ENCODE results near the gene PRSS56.
"Not testable (repeated sequence)": the region's sequence is repeated elsewhere in the genome, so short reads cannot be mapped to it uniquely, and the experiment has no call there.

Gene PRSS56

DNA sequence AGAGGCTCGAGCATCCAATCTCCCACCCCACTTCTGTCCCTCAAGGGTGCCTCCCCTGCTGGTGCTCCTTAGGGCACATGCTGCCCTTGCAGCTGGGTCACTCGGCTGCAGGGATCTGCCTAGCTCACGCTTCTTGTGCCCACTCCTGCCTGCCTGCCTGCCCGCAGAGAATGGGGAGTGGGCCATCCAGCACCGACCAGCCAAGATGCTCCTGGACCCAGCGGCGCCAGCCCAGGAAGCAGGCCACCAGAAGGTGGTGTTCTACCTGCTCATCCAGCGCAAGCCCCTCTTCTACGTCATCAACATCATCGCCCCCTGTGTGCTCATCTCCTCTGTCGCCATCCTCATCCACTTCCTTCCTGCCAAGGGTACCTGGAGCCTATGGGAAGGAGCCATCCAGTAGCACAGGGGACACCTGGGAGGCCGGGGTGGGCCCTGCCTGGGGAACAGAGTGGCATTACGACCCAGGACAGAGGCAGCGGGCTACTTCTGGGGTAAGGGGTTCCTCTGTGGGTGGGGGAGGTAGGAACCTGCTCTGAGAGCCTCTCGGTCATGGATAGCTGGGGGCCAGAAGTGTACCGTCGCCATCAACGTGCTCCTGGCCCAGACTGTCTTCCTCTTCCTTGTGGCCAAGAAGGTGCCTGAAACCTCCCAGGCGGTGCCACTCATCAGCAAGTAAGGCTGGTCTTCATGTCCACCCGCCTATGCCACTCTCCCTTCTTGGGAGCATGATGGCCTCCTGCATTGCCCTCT is 22.7 kb downstream of the PRSS56 start:
- FAIRE-seq = no peak

DNA sequence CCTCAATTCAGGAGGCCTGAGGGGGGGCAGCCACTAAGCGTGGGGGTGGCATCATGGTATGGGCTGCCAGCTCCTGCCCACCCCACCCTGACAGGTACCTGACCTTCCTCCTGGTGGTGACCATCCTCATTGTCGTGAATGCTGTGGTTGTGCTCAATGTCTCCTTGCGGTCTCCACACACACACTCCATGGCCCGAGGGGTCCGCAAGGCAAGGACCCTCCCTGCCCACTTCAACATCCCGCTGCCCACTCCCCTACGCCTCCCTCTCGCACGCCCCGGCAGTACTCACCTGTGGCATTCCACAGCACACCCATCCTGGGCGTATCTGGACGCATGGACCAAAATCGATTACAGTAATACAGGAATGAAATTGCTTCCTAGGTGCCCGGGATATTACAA is 23.3 kb downstream of the PRSS56 start:
- FAIRE-seq = no peak

DNA sequence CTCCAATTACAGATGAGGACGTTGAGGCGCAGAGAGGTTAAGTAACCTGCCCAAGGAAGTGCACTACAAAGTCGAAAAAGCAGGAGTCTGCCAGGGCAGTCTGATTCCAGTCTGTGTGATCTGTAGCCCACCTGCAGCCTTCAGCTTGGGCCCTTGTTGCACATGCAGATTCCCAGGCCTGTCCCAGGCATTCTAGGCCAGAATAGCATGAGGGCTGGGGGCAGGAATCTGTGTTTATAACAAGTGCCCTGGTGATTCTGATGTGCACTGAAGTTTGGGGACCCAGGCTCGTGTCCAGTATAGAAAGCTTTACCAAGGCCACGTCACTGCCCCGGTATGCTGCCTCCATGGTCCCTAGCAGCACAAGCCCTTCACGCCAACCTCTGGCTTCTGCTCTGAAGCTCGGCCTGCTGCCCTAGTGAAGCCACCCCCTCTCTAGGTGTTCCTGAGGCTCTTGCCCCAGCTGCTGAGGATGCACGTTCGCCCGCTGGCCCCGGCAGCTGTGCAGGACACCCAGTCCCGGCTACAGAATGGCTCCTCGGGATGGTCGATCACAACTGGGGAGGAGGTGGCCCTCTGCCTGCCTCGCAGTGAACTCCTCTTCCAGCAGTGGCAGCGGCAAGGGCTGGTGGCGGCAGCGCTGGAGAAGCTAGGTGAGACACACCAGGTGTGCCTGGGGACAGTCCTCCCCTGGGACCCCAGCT is 23.9 kb downstream of the PRSS56 start:
- no peak for FAIRE-seq

DNA sequence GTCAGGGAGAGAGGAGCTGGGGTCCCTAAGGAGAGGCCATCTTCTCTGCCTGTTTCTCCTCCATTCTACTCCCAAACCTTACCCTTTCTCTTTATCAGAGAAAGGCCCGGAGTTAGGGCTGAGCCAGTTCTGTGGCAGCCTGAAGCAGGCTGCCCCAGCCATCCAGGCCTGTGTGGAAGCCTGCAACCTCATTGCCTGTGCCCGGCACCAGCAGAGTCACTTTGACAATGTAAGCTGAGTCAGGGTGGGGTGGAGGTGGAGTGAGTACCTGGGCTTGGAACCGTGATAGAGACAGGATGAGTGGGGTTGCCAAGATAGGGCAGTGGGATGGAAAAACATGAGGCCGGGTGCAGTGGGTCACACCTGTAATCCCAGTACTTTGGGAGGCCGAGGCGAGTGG is 24.5 kb downstream of the PRSS56 start:
- FAIRE-seq = no peak

DNA sequence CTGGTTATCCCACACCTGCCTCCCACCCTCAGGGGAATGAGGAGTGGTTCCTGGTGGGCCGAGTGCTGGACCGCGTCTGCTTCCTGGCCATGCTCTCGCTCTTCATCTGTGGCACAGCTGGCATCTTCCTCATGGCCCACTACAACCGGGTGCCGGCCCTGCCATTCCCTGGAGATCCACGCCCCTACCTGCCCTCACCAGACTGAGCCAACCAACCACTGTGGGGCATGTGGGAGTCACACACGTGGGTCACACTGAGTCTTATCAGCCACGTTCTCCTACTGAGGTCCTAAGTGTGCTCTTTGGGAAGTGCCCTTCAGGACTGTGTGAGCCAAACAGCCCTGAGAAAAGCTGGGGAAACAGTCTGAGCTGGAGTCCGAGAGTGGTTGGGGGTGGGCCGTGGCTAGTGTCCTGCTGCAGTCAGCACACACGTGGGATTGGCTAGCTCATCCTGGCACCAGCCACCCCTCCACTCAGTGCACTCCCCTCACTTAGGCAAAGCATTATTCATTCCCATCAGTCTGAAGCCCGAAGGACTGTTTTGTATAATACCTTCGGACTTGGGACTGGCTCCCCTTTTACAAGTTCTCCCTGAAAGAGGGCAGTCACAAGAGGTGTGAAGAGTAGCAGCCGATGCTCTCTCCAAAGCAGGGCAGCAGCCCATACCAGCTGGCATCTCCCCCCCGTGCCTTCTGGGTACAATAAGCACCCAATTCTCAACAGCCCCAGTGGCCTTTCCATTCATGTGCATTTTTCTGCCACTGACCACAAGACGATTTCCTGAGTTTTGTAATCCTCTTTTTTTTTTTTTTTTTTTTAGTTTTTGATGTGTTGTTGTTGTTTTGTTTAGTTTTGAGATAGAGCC is 25.6 kb downstream of the PRSS56 start:
- no peak for FAIRE-seq

DNA sequence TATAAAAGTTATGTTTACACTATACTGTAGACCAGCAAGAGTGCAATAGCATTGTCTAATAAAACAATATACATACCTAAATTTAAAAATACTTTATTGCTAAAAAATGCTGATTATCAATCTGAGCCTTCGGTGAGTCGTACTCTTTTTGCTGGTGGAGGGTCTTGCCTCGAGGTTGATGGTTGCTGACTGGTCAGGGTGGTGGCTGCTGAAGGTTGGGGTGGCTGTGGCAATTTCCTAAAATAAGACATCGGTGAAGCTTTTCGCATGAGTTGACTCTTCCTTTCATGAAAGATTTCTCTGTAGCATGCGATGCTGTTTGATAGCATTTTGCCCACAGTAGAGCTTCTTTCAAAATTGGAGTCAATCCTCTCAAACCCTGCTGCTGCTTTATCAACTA is 27.8 kb downstream of the PRSS56 start:
- no peak for FAIRE-seq

DNA sequence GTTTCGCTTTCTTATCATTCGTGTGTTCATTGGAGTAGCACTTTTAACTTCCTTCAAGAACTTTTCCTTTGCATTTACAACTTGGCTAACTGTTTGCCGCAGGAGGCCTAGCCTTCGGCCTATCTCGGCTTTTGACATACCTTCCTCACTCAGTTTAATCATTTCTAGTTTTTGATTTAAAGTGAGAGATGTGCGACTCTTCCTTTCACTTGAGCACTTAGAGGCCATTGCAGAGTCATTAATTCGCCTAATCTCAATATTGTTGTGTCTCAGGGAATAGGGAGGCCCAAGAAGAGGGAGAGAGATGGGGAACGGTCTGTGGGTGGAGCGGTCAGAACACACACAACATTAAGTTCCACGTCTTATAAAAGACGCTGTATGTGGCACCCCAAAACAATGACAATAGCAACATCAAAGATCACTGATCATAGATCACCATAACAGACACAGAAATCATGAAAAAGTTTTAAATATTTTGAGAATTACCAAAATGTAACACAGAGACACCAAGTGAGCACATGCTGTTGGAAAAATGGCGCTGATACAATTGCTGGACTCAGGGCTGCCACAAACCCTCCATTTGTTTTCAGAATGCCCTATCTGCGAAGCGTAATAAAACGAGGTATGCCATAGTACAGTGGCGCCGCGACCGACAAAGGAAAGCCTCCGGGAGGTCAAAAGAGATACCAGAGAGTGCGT is 29.6 kb downstream of the PRSS56 start:
- FAIRE-seq = no peak

DNA sequence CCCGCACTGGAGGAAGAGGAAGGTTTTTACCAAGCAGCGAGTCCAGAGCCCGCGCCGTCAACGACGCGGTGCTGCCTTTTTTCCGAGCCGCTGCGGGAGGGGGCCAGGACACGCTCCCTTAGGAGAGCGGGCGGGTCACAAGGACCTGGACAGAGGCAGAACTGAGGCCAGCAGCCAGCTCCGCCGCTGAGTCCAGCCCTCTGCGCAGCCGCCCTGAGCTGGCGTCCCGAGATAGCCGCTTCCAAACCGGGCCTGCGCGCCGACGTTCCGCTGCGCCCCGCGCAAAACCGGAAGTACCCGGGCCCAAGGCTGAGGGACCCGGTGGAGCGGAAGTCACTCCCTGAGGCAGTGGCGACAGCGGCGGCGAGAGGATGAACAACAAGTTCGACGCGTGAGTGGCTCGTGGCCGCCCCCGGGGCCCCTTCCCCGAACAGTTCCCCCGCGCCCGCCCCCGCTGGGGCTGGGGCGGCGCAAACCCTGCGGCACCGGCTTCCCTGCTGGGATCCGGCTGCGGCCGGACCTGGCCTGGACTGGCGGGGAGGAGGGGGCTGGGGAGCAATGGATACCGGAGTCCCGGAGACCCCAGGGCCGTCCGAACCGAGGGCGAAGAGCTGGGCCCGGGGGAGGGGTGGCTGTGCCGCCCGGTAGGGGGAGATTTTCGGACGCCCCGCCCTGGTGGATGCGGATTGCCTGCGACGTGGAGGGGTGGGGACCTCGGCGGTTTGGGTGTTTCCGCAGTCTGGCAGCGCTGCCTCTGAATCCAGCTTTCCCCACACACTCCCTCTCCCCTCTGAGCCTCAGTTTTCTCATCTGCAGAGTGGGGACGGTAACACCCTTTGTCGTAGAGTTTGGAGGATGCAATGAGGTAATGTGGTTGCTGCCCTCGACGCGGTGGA is 30.4 kb downstream of the PRSS56 start, which contains the start of the genes EIF4E2 and TIGD1:
TSS of gene EIF4E2 (plus strand) at position 336 of the 896 bp plus-strand sequence. CDS start at position 372, 36 bp downstream.
TSS of gene TIGD1 (minus strand) at position 204 of the 896 bp plus-strand sequence. CDS start 675 bp downstream, outside the sequence.
- FAIRE-seq = no peak

DNA sequence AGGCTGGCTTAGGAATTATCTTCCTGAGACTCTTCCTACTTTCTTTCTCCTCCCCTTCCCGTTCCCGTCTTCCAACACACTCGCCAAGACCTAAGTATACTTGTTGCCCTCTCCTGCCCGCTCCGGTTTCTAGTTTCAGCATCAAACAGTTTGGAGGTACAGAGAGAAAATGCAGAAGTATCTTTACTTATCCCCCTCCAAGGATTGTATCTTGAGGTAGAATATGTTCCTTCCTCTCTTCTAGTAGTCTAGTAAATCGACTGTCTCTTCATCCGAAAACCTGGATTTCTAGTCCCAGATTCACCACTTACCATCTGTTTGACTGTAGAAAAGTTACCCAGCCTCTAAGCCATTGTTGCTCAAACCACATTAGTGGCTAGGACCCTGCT is 31.1 kb downstream of the PRSS56 start:
- FAIRE-seq = no peak

DNA sequence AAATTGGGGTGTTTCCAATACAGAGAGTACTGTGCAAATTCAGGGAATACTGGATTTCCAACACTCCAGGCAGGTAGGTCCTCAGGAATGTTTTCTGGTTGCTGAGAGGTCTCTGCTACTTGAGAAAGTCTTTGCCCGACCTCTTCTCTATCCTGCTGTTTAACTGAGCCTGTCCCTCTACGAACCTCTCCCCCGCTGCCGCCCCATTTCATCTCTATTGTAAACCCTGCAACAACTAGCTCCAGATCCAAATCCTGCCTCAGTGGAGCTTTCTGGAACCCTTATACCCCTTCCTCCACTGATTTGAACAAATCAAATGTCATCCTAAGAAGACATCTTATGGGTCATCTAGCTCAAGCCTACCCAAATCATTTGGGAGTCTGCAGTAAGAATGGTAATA is 31.6 kb downstream of the PRSS56 start:
- FAIRE-seq = no peak

DNA sequence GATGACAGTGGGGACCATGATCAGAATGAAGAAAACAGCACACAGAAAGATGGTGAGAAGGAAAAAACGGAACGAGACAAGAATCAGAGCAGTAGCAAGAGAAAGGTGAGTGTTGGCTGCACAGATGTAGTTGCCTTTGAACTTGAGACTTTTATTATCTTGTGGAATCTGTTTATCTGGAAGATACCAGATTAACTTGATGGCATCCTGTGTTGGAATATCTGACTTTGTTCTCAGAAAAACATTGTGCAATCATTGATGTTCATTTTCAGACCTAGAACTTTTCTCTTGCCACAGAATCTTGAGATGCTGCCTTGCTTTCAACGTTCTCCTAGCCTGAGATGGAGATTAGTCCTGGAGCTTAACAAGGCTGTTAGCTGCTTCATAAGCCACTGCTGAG is 36.2 kb downstream of the PRSS56 start:
- FAIRE-seq = no peak

DNA sequence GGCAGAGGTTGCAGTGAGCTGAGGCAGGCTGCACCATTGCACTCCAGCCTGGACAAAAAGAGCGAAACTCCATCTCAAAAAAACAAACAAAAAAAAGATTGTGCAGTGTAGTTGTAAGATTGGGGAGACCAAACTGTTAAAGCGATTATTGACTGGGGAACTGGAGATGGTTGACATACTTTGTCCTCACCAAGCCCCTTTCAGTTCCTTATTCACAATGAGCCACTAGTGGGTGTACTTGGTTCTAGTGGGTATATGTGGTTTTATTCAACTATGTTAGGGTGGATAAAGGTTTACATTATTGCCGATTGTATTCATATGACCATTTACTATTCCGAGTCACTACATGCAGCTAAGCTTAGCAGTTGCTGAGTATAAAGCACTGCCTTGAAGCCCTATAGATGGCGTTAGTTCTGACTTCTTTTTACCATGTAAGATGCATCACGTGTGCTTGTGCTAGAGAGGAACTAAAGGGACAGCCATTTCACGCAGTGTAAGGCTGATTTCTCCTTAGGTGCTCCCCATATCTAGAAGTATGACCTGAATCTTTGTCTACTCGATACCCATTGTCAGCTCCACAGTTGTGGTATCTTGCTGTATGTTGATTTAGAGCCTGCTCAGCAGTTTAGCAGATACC is 42.4 kb downstream of the PRSS56 start:
- FAIRE-seq = no peak

DNA sequence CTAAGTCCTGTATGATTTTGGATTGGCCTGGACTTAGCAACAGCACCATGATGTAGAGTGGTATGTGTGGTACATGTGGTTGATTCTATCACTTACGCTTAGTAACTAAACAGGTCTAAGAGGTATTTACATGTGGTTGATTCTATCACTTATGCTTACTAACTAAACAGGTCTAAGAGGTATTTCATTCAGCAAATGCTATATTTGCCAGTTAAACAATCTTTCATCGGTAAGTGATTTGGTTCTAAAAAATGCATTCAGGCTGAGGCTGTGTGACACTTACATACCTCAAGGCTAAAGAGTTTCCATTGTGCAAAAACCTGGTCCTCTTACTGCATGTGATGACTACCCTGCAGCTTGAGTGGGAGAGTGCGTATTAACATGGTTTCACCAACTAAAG is 43.4 kb downstream of the PRSS56 start:
- no peak for FAIRE-seq

DNA sequence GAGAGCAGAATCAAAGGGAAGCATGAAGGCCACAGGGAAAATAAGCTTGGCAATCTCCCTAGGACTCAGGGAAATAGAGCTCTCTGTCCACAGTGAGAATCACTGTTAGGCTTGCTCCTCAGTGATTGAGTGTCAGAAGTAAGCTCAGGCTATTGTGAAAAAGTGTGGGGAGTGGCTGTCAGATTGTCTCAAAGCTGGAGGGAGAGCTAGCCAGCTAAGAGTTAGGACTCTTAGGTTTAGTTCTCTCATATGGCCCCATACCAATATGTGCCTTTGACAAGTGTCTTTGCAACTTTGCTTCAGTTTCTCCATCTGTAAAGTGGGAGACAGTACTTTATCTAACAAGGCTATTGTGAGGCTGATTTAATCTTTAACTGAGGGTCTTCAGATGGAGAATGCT is 47.5 kb downstream of the PRSS56 start:
- no peak for FAIRE-seq

DNA sequence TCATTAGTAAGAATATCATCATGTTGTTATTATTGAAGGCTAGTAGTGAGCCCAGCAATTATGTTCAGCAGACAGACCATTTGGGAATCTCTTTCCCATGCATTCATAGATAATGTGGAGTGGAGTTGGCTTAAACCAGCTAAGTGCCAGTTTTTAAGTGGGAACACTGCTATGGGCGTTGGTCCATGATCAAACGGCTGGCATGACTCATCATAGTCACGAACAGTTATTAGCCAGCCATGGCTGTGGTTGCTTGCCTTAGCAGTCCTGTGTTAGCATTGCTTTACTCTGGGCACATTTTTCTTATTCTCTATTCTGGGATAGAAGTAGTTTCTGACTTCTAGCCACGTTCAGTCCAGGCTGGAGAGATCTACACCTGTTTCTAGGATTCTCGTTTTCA is 48.0 kb downstream of the PRSS56 start:
- no peak for FAIRE-seq

DNA sequence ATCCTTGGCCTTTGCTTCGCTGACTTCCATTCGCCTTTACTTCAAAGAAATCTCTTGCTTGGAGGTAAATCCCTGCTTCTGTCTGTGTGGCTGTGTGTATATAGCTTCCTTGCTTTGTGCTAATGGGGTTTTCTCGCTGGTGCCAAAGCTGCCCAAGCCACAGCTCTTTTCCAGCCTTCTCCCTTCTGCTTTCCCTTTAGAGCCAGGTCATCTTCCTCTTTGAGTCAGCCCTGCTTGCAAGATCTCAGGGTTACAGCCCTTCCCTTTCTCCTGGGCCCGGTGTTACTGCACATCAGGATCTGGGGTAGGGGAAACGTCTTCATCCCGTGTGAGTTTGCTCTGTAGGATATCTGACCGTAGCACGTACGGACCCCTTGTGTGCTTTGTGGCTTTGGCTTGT is 49.4 kb downstream of the PRSS56 start:
- no peak for FAIRE-seq

DNA sequence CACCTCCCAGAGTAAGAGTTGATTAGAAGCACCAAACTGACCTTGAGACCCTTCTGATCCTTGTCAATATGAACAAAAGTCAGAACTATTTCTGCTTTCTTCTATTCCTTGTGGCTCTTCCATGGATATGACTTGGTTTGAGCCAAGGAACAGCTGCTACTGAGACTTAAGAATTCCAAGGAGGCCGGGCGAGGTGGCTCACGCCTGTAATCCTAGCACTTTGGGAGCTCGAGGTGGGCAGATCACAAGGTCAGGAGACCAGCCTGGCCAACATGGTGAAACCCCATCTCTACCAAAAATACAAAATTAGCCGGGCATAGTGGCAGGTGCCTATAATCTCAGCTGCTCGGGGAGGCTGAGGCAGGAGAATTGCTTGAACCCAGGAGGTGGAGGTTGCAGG is 50.3 kb downstream of the PRSS56 start:
- not testable (repeated sequence) for FAIRE-seq

DNA sequence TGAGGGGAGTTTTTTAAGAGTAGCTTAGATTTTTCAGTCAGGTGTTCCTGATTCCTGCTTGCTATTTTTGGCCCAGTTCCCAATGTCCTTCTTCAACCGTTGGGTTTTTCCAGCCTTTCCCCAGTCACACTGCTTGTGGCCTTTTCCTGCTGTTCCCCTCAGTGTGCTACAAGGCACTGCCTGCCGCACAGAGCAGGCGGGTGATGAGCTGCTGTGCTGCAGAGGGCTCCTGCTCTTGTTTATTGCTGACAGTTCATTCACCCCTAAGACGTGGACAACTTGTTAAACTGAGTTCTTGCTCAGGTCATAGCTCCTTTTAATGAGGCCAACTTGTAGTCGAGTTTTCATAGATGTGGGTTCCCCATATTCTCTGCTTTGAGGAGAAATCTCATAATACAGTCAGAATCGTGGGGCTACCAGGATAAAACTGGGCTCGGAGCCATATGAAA is 50.9 kb downstream of the PRSS56 start:
- FAIRE-seq = no peak

DNA sequence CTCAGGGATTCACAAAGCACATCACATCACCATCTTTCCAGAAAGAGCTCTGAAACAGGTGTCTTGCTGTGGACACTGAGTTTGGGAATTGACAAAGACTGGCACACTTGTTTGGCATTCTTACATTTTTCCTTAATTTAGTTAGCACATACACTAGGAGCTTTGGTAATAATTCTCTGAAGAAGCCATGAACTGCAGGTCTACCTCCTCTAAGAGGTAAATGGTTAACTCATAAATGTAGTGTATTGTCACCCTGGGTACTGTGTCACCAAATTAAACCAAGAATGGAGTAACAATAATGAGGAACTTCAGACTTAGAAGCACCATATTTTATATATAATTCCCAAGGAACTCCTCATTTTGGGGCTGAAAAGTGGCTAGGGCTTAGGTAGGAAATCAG is 52.9 kb downstream of the PRSS56 start:
- no peak for FAIRE-seq

DNA sequence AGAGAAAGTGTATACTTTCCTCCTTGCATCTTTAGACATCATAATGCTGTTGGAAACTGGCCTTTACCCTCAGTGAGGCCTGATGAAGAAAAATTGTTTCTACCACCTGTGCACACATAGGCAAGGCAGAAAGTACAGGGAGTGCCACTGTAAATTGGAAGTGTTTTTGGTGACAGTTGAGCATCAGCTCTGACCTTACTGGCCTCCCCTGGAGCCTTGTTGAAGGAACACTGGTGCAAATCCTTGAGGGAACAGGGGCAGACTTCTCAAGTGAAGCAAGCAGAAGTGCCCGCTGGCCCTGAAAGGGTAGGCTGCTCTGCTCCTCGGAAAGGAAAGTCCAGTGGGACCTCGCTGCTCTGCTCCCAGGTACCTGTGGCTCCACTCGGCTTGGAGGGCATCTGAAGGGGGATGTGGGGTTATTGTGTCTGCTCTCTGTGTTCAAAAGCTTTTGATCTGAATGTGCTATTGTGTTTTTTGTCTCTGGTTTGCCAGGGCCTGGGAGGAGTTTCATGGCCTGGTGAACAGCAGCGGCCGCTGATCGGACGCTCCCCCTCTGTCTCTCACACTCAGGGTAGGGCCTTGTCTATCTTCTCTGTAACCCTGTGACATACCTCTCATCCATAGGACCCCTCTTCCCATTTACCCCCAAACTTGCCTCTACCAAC is 53.7 kb downstream of the PRSS56 start:
- no peak for FAIRE-seq

All from endometrium (tissue), 2 donors.